ENCODE measurements around the gene SLC5A10.
A peak's percentile ranks its signal among the peaks of the same experiment; 100 is the strongest.
"Not testable (repeated sequence)": the region's sequence is repeated elsewhere in the genome, so short reads cannot be mapped to it uniquely, and the experiment has no call there.

Gene SLC5A10

DNA sequence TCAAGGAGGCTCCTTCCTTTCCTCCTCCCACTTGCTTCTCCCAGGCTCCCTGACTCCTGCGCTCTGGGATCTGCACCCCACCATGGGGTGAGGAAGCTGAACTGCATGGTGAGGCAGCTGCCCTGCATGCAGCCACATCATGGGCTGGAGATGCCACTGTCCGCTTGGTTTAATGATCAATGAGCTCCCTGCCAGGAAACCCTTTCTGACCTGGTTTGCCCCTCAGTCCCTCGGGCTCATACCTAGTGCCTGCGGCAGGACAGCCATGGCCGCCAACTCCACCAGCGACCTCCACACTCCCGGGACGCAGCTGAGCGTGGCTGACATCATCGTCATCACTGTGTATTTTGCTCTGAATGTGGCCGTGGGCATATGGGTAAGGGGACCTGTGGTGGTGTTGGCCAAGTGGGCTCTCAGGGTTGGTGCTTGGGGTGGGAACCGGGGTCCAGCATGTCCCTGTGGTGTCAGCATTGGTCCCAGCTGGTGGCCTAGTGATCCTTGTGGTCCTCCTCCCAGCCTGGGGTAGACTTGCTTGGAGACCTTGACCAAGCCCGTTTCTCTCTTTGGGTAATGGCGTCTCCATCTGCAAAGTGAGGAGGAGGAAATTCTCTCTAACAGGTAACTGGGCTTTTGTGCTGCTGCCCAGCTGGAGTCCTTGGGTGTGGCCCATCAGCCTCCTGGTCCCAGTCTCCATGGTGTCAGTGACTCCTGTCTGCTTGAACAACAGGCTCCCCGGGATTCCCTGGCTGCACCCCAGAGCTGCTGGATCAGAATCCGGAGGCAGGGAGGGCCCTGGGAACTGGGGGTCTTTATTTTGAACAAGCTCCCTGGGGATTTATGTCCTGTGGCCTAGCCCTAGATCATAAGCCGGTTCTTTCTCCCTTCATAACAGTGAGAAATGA lies at the start of gene SLC5A10:
Gene SLC5A10 (plus strand): TSS at position 225 of the 902 bp plus-strand sequence. CDS start 41 bp downstream, at position 266.
- DNase-seq (ENCODE audit: low spot score), result no peak

DNA sequence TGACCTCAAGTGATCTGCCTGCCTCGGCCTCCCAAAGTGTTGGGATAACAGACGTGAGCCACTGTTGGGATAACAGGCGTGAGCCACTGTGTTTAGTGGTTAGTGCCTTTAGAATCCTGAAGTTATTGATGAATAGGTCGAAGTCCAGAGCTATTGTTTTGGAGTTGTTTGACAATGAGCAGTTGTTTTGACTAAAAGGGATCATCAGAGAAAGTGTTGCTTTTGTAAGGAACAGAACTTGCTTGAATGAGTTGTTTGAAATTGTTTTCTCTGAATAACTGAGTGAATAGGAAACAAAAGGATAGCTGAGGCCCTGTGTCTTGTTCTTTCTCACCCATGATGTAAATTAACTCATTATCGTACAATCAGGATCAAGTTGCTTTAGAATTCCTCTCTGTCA lies 47.5 kb upstream of the SLC5A10 start:
- no peak for DNase-seq (ENCODE audit: low spot score)

DNA sequence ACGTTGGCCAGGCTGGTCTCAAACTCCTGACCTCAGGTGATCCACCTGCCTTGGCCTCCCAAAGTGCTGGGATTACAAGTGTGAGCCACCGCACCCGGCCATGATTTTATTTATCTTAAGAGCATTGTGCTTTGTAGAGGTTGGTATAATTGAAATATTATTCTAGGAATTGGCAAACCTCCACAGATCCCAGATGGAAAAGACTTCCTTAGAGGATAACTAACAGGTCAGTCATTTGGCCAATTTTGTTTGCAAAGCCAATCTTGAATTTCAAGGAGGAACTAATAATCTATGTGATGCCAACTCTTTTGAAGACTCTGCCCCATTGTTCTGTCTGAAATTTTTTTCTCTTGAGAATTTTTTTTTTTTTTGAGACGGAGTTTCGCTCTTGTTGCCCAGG lies 46.7 kb upstream of the SLC5A10 start:
- no peak for DNase-seq (ENCODE audit: low spot score)

DNA sequence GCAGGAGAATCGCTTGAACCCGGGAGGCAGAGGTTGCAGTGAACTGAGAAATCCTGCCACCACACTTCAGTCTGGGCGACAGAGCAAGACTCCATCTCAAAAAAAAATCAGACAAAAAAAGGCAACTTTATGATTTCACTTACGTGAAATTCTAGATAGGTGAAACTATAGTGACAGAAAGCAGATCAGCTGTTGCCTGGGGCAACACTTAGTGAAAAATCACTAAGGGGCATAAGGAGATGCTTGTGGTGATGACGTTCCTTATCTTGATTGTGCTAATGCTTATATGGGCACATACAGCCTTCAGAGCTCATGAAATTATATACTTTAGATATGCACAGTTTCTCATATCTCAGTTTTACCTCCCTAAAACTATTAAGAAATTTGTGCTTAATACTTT lies 41.6 kb upstream of the SLC5A10 start:
- no peak for DNase-seq (ENCODE audit: low spot score)

DNA sequence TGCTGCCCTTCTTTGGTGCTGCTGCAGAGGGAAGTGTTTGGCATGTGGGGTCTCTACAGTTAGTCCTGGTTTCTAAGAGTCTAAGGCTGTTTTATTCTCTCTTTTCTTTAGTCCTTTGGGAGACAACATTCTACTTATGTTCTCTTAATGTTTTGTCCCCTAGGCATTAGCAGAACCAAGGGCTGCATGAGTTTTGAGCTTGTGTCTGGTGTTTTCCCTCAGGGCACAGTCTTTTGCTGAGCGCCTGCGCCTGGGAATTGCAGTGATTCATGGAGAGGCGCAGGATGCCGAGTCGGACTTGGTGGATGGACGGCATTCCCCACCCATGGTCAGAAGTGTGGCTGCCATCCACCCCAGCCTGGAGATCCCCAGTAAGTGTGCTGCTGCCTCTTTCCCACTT lies 41.1 kb upstream of the SLC5A10 start:
- DNase-seq (ENCODE audit: low spot score), result no peak

GRCh38 chr17:18916816-18917500 lies 35.0 kb upstream of the SLC5A10 start:
- no peak for DNase-seq (ENCODE audit: low spot score)

DNA sequence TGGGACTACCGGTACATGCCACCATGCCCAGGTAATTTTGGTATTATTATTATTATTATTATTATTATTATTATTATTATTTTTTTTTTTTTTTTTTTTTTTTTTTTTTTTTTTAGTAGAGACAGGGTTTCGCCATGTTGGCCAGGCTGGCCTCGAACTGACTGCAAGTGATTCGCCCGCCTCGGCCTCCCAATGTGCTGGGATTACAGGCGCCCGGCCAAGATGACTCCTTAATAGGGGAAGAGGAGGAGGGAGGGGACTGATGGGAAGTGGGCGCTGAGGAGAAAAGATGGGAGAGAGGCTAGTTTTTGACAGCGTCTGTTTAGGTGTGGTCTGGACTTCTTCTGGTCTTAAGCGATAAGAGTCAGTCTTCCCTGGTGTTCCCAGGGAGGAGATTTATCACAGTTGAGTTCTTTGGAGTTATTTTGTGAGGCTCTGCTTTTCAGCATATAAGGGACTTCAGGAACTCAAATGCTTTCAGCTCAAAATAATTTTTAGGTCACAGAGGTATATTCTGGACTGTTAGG lies 34.4 kb upstream of the SLC5A10 start:
- no peak for DNase-seq (ENCODE audit: low spot score)

DNA sequence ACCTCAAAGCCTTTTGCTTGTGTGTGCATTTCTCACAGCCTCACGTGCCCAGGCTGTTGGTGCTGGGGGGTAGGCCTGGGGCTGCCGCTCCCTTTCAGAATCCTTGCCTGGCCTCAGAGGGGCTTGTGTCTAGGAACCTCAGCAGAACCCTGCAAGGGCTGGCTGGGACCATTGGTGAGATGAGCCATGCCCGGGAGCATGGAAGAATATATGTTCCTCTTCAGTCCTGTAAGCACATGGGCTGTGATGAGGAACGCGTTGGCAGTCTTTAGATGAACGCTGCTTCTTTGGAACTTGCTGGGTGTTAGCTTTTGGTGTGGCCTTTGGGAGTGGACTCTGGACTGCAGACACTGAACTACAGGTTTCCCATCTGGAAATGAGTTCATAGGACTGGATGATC lies 32.0 kb upstream of the SLC5A10 start:
- DNase-seq (ENCODE audit: low spot score), result peak; percentile 30

- DNase-seq (ENCODE audit: low spot score), result no peak
Measured at GRCh38 chr17:18920911-18921441, 31.0 kb upstream of the SLC5A10 start.

DNA sequence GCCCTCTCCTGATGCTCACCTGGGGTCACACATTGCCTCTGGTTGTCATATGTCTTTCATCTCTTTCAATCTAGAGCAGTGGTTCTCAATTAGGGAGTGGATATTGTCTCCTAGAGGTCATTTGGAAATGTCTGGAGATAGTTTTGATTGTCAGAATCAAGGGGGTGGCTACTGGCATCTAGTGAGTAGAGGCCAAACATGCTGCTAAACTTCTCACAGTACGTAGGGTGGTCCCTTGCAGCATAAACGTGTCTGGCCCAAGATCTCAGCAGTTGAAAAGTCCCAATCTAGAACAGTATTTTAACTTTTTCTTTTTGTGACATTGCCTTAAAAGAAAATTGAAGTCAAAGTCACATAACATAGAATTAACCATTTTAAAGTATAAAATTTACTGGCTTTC lies 30.5 kb upstream of the SLC5A10 start:
- no peak for DNase-seq (ENCODE audit: low spot score)

GRCh38 chr17:18921912-18922451 lies 30.0 kb upstream of the SLC5A10 start:
- no peak for DNase-seq (ENCODE audit: low spot score)

DNA sequence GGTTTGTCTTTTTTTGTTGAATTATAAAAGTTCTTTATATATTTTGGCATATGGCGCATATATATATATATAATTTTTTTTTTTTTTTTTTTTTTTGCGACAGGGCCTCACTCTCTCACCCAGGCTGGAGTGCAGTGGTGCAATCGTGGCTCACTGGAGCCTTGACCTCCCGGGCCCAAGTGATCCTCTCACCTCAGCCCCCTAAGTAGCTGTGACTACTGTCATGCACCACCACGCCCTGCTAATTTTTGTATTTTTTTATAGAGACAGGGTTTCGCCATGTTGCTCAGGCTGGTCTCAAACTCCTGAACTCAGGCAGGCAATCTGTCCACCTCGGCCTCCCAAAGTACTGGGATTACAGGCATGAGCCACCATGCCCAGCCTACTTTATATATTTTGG lies 29.4 kb upstream of the SLC5A10 start:
- DNase-seq (ENCODE audit: low spot score), result not testable (repeated sequence)

GRCh38 chr17:18925187-18925586 lies 26.8 kb upstream of the SLC5A10 start:
- no peak for DNase-seq (ENCODE audit: low spot score)

GRCh38 chr17:18928628-18929125 lies 23.3 kb upstream of the SLC5A10 start:
- no peak for DNase-seq (ENCODE audit: low spot score)

DNA sequence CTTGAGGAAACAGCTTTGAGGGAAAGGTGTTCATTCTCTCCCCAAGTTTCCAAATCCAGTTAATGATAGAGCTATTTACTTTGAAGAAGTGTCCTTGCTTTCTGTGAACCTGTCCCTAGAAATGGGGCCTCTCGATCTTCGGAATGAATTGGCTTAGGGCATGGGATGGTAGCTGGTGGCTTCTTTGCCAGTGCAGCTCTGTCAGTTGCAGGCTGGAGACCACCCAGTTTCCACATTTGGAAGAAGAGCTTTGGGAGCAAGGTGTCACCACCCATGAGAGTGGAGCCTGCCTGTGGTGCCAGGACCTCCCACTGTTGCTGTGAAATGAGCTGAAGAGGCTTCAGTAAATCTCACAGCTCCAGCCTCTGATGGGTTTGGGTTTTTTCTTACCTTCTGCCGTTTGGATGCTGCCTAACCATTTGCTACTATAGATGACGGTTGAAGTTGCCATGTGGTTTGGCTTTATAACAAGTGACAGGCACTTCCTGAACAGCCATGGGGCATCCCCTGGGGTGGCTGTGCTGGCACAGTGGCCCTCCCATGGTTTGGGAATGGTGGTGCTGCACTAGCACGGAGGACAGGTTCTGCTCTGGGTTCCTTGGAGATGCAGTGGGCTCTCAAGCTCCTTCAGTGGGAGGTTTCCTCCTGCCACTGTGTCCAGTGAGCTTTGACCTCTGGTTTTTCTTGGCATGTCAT lies 19.5 kb upstream of the SLC5A10 start:
- DNase-seq (ENCODE audit: low spot score), result no peak

GRCh38 chr17:18933102-18934058 lies 18.6 kb upstream of the SLC5A10 start:
- DNase-seq (ENCODE audit: low spot score), result no peak

GRCh38 chr17:18937981-18938691 lies 13.8 kb upstream of the SLC5A10 start:
- no peak for DNase-seq (ENCODE audit: low spot score)

DNA sequence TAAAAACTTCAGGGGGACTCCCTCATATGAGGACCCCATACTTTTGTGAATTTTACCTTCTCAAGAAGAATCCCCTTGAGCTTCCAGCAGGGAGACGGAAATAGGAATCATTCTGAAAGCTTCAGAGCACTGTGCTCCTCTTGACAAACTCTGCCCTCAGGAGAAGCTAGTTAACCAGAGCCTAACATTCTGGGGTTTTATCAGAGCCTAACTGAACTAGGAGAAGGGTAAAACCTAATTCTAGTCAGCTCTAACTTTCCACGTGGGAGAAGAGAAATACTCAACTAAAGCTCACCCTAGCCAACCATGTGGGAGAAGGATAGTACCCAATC lies 13.3 kb upstream of the SLC5A10 start:
- DNase-seq (ENCODE audit: low spot score), result no peak

- DNase-seq (ENCODE audit: low spot score), result no peak
Measured at GRCh38 chr17:18944646-18945045, 7.3 kb upstream of the SLC5A10 start.

DNA sequence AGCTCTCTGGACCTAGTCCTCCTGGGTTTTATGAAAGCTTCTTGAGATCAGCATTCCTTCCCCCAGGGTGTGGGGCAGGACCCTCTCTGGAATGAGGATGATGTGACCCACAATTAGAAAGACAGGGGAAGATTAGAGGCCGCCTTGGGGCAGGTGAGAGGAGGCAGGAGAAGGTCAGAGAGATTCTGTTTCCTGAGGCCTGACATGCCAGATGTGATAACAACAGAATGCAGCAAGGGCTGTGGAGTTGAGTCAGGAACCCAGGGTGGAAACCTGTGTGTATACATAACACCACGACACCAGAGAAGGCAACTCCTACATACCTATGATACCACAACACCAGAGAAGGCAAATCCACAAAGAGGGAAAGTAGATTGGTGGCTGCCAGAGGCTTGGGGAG lies 5.4 kb upstream of the SLC5A10 start:
- DNase-seq (ENCODE audit: low spot score), result no peak
